Stromal cell of bone marrow (primary cell): Measurements from ENCODE around the gene TRIM75.
"Not testable (repeated sequence)": the region's sequence is repeated elsewhere in the genome, so short reads cannot be mapped to it uniquely, and the experiment has no call there.

Experiments used
- DNase-seq: peaks from one replicate; pipeline ENCODE4 v3.0.0-alpha.2; 2012; ENCODE audit warnings: low read depth

TRIM75 gene

GRCh38 chr4:165077034-165077578 is 23.4 kb downstream of the TRIM75 start:
- no peak for DNase-seq

DNA sequence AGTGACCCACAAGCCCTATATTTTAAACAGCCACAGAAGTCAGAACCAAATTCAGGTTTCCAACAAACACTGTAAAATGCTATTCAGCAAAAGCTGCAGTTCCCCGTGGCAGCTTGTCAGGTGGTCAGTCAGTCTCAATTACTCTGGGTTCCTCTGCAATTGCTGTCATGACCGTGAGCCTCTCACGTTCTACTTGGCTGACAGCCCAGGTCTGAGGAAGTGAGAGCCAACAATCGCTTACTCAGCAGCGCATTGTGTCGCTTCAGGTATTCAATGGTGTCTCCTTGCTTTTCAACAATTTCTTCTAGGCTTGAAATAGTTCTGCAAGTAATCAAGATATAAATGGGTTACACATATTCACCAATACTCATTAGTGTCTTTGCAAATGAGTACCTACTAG is 25.8 kb downstream of the TRIM75 start:
- no peak for DNase-seq

DNA sequence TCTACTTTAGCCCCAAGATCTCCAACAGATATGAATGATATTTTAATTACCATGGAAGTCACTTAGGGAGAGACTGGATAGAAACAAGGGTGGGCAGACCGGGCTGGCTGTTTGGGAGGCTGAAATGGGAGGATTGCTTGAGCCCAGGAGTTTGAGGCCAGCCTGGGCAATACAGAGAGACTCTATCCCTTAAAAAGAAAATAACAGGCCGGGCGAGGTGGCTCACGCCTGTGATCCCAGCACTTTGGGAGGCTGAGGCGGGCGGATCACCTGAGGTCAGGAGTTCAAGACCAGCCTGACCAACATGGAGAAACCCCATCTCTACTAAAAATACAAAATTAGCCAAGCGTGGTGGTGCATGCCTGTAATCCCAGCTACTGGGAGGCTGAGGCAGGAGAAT is 31.1 kb downstream of the TRIM75 start:
- not testable (repeated sequence) for DNase-seq

DNA sequence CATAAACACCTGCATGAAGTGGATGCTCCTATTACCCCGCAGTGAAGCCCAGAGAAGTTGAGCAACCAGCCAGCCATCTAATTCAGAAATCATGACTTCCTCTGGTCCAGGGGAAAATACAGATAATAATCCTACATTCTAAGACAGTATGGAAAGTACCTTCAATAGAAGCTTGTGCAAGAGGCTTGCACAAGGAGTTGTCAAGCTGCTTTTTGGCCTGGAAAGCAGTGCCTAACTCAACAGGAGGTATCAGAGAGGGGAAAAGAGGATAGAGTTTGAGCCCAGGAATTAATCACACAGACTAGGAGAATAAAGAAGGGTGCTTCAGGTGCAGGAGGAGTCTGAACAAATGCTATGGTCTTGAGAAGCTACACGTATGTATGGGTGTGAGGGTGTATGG is 32.3 kb downstream of the TRIM75 start:
- no peak for DNase-seq

DNA sequence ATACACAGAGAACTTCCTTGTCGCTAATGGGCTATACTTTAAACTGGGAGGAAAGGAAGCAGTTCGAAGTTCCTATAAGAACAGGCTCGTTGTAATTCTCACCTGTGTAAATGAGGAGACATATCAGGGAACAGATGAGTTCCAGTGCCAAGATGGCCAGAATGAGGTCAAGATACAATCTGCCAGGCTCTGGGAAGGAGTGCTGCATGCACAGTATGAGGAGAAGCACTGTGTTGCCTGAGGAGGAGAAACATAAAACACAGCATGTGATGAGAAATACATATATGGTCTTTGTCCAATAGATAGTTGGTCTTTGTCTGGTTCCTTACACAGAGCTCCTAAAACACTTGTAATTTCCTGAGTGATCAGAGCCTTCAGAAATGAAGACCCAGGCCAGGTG is 34.7 kb downstream of the TRIM75 start:
- no peak for DNase-seq

DNA sequence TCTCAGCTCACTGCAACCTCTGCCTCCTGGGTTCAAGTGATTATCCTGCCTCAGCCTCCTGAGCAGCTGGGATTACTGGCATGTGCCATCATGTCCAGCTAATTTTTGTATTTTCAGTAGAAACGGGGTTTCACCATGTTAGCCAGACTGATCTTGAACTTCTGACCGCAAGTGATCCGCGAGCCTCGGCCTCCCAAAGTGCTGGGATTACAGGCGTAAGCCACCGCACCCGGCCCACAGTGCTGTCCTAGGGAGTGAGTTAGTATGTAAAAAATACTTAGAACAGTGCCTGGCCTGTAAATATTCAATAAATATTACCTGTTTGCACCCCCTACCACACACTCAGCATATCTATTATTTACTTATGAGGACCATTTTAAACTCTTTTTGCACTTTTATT is 38.5 kb downstream of the TRIM75 start:
- DNase-seq: not testable (repeated sequence)

DNA sequence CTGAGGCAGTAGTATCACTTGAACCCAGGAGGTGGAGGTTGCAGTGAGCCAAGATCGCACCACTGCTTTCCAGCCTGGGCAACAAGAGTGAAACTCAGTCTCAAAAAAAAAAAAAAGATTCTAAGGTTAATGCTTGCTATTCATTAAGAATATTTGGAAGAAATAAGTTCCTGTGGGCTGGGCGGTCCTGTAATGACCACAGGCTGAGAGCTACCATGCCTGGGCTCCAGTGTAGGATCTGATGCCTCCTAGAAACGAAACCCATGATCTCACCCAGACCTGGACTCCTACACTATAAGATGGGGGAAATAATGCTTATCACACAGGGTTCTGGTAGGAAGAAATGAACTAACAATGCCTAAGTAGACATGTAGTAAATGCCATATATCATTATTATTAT is 41.2 kb downstream of the TRIM75 start:
- DNase-seq: no peak

DNA sequence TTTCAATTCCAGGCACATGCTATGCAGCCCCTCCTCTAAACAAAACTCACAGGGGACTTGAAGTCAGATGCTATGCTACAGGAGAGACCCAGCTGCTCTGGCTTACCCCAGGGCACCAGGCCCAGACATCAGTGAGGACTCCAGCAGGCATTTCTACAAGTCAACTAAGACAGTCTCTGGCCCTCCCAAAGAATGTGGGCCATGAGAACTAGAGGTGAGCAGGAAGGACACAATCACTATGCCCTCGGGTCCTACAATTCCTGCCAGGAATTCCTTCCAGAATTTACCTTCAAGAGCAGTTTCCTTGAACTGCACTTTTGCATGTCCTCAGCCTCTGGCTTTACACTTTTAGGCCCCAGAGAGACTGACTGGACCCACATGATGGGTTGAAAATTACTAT is 41.6 kb downstream of the TRIM75 start:
- DNase-seq: no peak

DNA sequence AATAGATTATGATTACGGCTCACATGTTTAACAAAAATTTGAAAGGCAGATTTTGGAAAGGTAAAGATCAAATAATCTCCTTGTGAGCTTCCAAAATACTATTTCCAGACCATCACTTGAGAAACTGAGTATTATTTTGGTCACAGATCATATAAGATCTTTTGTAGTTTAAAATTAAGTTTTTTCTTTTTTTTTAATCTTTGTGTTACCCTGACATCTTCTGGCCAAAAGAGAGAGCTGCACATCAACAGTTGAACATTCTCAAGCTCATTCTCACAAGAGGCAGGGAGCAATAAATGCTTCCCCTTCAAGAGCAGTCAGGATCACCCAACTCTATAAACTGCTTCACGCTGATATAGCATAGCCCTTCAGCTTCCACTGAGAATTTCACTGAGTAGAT is 43.1 kb downstream of the TRIM75 start:
- DNase-seq: peak; percentile 10

DNA sequence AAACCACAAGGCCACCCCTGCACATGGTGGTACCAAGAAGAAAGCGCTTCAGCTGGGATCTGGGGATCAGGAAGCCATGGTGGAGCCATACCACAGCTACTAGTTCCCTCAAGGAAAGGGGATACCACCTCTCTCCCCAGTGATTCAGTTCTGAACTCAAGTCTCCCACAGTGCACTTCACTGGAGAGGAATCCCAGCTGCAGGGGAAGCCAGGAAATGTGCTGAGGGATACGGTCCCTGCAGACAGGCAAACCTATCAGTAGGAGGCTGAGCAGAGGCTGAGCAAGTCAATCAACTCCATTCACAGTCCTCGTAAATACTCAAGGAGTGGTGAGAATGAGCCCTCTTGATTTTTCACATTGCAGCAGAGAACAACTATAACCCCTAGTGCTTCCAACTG is 48.0 kb downstream of the TRIM75 start:
- no peak for DNase-seq

DNA sequence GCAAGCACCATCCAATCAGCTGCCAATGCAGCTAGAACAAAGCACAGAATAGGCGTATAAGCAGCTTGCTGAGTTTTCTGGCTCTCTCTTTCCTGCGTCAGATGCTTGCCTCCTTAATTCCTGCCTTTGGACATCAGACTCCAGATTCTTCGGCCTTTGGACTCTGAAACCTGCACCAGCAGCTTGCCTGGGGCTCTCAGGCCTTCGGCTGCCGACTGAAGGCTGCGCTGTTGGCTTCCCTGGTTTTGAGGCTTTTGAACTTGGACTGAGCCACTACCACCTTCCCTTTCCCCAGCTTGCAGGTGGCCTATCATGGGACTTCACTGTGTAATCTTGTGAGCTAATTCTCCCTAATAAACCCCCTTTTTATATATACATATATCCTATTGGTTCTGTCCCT is 52.9 kb downstream of the TRIM75 start:
- no peak for DNase-seq
